Activated T-cell treated with anti-CD3 and anti-CD28 coated beads, Interleukin-2, amount 50 U/mL, for 24 hours (primary cell): ENCODE data around the gene ELMO1.

Source experiments
- DNase-seq: peaks from one replicate; pipeline ENCODE4 v3.0.0-alpha.2; 2020
- H3K27ac Mint-ChIP-seq: 2 replicates; pipeline ENCODE4 v1.8.0; 2020; ENCODE audit warnings: mild to moderate bottlenecking, mixed read lengths
- H3K27me3 Mint-ChIP-seq: 2 replicates; pipeline ENCODE4 v1.8.0; 2020; ENCODE audit warnings: mixed read lengths
- H3K36me3 Mint-ChIP-seq: 2 replicates; pipeline ENCODE4 v1.8.0; 2020; ENCODE audit warnings: low read depth, mixed read lengths
- H3K4me1 Mint-ChIP-seq: 2 replicates; pipeline ENCODE4 v1.8.0; 2020; ENCODE audit warnings: low read depth, mixed read lengths
- H3K4me3 Mint-ChIP-seq: 2 replicates; pipeline ENCODE4 v1.8.0; 2020; ENCODE audit warnings: mild to moderate bottlenecking, moderate library complexity, mixed read lengths
- H3K9me3 Mint-ChIP-seq: 2 replicates; pipeline ENCODE4 v1.8.0; 2020; ENCODE audit warnings: mixed read lengths

ELMO1 gene

DNA sequence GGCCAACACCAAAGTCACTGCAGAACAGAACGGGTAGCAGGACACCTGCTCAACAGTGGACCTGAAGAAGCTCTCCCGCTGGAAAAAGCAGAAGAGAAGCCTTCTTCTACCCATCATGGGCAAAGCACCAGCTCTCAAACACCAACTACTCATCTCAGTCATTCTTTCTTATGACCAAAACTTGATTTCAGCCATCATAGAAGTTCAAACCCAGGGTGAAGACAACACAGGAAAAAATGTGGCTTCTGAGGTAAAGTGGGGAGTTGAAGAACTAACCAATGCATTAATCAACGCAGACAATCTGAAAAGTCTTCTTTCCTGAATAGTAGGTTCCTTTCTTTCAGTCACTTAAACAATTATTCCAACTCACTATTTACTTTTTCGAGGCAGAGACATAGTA, 83.3 kb downstream of the ELMO1 start:
- peak overlapping the region; percentile 7 for H3K4me3 Mint-ChIP-seq
- peaks cover 20% of the 10 kb centered on the region for H3K36me3 Mint-ChIP-seq
- peaks cover 86% of the 10 kb centered on the region for H3K4me1 Mint-ChIP-seq
- no peak for DNase-seq
- no peaks in the 10 kb centered on the region for H3K27me3 Mint-ChIP-seq
- H3K27ac Mint-ChIP-seq = peak overlapping the region; percentile 97
- H3K9me3 Mint-ChIP-seq = peaks cover 8% of the 10 kb centered on the region

DNA sequence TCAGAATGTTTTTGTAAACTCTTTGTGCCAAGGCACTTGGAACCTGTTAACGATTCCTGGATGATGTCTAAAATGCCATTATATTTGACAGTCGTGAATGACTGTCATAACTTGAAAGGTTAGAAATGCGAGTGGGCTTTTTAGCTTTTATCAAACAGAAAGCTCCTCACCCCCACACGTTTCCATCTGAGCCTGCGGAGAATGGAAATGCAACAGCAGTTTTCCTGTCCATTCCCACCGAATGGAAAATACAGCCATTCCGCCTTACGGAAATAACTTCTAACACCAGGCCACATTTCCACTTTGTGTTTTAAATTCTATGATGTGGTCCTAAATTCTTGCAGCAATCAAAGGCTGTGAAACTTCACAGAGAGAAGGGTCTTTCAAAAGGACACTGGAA, 83.8 kb downstream of the ELMO1 start:
- peaks cover 16% of the 10 kb centered on the region for H3K36me3 Mint-ChIP-seq
- H3K27me3 Mint-ChIP-seq = no peaks in the 10 kb centered on the region
- DNase-seq = no peak
- H3K27ac Mint-ChIP-seq = peak overlapping the region; percentile 97
- H3K4me3 Mint-ChIP-seq = peak overlapping the region; percentile 7
- H3K4me1 Mint-ChIP-seq = peaks cover 86% of the 10 kb centered on the region
- peaks cover 8% of the 10 kb centered on the region for H3K9me3 Mint-ChIP-seq

DNA sequence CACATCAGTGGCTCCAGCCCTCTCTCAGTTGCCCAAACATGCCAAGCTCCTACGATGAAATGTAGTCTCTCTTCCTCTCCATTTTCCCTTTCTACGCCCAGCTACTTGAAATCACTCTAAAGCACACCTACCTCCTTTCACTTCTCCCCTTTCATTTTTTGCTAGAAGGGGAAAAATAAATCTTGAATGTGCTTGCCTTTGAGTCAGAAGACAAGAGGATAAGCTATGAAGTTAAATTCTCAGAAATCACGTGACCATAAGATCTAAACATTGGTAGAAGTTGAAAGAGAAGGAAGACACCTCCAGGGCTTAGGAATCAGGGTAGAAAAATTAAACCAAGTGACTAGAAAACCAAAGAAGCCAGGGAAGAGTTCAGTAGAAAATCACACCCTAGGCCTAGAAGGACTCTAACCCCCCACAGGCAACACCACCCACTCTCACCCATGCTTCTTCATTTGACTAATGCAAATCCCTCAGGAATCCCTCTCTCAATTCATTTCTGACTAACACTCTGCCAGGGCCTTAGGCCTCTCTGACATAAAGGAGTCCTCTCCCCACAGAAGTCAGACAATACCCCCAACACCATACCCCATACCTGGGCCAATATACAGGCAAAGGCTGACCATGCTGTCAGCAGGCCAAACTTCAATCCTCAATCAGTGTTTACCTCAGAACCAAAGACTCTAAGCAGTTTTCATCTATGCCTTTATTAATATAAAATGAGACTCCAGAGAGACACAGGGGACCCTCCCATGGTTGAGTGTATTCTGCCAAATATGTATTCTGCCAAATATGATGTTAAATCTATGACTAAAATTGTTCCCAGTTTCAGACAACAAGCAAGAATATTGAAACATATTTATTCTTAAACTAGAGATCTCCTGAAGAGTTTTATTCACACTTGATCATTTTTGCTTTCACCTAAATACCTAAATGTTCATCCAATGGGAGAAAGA, 84.8 kb downstream of the ELMO1 start:
- Mint-ChIP-seq H3K27me3 (no peaks in the 10 kb centered on the region), H3K36me3 (peaks cover 15% of the 10 kb centered on the region), H3K9me3 (peaks cover 8% of the 10 kb centered on the region), H3K4me1 (peaks cover 92% of the 10 kb centered on the region), H3K27ac (peak overlapping the region; percentile 97), H3K4me3 (peak overlapping the region; percentile 38)
- DNase-seq = no peak

DNA sequence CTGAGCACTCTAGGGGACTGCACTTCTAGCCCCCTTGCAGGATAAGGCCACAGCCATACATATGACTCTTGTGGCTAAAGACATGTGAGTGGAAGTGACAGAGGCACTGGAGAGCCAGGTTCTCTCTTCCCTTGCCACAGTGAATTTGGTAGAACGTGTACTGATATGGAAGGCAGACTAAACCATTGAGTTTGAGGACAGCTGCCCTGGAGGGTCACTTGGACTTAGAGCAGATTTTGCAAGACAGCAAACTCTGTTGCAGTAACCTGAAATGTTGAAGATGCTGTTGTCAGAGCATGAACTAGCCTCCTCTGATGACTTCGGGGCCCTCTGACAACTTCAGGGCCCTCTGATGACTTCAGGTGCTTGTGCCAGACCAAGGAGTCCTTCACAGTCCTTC, 85.9 kb downstream of the ELMO1 start:
- Mint-ChIP-seq H3K4me3 (peak overlapping the region; percentile 38), H3K9me3 (peaks cover 7% of the 10 kb centered on the region), H3K27ac (peak overlapping the region; percentile 97), H3K4me1 (peaks cover 92% of the 10 kb centered on the region), H3K36me3 (peaks cover 19% of the 10 kb centered on the region), H3K27me3 (no peaks in the 10 kb centered on the region)
- DNase-seq = no peak

DNA sequence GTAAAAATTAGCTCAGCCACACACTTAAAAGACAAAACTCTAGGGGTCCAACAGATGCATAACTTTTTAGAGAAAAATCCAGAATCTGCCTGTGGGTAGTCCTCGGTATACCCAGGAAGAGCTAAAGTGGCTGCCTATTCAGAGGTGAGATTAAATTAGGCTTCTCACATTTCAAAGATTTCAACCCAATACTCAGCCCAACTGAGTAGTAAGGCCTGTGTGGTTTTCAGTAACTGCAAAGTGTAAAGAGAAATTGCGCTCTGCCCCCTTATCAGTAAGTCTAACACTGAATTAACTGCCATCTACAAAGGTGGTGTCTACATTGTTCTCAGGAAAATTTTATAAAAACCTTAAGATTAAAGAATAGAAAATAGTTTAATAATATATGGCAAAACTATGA, 88.2 kb downstream of the ELMO1 start:
- no peak for DNase-seq
- H3K27me3 Mint-ChIP-seq = no peaks in the 10 kb centered on the region
- peak overlapping the region; percentile 94 for H3K27ac Mint-ChIP-seq
- peaks cover 91% of the 10 kb centered on the region for H3K4me1 Mint-ChIP-seq
- peak overlapping the region; percentile 60 for H3K4me3 Mint-ChIP-seq
- H3K36me3 Mint-ChIP-seq = peaks cover 18% of the 10 kb centered on the region
- peaks cover 6% of the 10 kb centered on the region for H3K9me3 Mint-ChIP-seq

DNA sequence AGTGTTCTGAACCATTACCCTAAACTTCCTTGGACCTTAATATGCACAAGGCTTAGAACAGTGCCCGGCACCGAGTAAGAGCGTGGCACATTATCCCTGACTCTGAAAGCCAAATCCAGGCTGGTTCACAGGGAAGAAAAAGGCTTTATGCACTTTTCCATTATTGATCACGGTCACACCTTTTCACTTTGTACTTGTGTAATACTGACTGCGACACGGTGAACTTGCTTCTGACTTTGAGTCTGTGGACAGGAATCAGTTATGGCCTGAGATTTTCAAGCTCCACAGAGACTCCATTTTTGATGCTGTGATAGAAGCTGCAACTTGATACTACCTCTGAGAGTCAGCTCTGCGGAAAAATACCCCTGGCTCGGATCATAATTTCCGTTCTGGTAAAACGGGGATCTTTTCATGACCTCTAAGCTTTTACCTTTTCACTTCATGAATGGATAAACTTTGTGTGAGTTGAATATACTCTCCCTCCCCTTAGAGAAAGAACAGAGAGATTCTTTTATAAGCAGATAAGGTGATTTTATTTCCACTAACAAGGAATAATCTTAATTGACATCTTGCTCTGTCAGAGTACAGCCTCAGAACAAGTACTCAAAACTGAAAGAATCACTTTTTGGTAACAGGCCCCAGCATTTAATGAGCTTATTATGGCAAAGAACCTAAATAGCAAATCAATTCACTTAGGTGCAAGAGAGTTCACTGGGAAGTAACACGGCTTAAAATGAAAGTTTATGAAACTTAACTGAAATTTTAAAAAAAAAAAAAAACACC, 88.8 kb downstream of the ELMO1 start:
- H3K9me3 Mint-ChIP-seq = peaks cover 6% of the 10 kb centered on the region
- peak overlapping the region; percentile 94 for H3K27ac Mint-ChIP-seq
- no peaks in the 10 kb centered on the region for H3K27me3 Mint-ChIP-seq
- H3K36me3 Mint-ChIP-seq = peaks cover 15% of the 10 kb centered on the region
- DNase-seq = no peak
- peak overlapping the region; percentile 60 for H3K4me3 Mint-ChIP-seq
- peaks cover 91% of the 10 kb centered on the region for H3K4me1 Mint-ChIP-seq

DNA sequence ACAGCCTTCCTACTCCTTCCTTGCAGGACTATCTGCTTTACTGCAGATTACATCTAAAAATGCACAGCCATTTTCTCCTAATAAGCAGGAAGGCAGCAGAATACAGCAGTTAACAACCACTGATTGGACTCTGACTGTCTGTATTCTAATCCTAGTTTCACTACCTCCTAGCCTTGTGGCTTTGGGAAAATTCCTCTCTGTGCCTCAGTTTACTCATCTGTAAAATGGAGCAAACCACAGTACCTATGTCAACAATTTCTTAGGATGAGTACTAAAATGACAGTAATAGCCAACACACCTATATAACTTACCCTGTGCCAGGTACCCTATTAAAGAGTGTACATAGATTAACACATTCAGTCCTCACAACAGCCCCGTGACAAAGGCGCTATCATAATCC, 89.5 kb downstream of the ELMO1 start:
- peak overlapping the region; percentile 94 for H3K27ac Mint-ChIP-seq
- DNase-seq = no peak
- H3K27me3 Mint-ChIP-seq = no peaks in the 10 kb centered on the region
- H3K9me3 Mint-ChIP-seq = peaks cover 6% of the 10 kb centered on the region
- H3K36me3 Mint-ChIP-seq = peaks cover 15% of the 10 kb centered on the region
- H3K4me1 Mint-ChIP-seq = peaks cover 91% of the 10 kb centered on the region
- H3K4me3 Mint-ChIP-seq = no peak overlapping the region

DNA sequence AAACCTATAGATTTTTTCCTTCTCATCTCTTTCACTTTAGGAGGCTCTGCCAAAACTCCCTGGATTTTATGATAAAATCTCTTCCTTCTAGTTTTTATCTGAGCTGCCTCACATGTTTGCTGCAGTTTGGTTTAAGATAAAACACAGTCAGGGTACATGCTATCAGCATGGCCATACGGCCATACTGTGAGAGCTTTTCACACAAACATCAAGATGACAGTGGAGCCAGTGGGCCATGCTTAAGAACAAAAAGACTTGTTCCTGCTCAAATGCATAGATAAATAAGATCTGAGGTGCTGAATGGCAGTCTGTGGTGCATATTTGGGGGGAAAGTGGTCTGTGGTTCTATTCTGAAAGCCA, 91.0 kb downstream of the ELMO1 start:
- Mint-ChIP-seq H3K9me3 (no peaks in the 10 kb centered on the region), H3K27ac (peak overlapping the region; percentile 75), H3K36me3 (peaks cover 16% of the 10 kb centered on the region), H3K27me3 (no peaks in the 10 kb centered on the region), H3K4me3 (no peak overlapping the region), H3K4me1 (peaks cover 91% of the 10 kb centered on the region)
- DNase-seq = no peak

DNA sequence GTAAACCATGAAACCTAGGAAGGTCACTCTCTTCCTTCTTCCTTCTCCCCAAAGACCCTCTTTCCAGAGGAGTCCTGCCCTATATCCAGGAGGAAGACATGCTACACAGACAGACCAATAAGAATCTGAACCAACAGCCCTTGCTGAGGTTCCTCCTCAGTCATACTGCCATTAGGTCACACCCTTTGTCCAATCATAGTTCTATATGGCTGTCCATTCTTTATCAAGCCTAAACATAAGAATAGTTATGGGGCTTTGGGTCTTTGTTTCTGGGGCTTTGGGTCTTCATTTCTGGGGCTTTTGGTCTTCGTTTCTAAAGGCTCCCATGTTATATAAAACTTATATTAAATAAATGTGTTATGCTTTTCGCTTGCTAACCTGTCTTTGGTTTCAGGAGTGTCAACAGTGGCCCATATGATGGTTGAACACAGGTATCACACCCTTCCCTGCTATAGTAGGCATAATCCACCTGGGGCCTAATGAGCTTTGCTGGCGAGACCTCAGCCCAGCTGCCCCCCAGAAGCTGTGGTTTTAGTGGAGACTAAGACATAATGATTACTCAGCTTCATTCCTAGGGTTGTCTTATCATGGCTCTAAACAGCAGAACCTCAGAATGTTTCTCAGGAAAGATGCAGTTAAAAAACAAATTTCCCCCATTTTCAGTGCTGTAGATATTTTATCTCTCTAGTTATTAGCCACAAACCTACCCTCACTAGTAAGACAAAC, 91.6 kb downstream of the ELMO1 start:
- Mint-ChIP-seq H3K27me3 (no peaks in the 10 kb centered on the region), H3K9me3 (no peaks in the 10 kb centered on the region), H3K36me3 (peaks cover 14% of the 10 kb centered on the region), H3K4me3 (no peak overlapping the region), H3K27ac (peak overlapping the region; percentile 75), H3K4me1 (peaks cover 91% of the 10 kb centered on the region)
- DNase-seq = no peak

DNA sequence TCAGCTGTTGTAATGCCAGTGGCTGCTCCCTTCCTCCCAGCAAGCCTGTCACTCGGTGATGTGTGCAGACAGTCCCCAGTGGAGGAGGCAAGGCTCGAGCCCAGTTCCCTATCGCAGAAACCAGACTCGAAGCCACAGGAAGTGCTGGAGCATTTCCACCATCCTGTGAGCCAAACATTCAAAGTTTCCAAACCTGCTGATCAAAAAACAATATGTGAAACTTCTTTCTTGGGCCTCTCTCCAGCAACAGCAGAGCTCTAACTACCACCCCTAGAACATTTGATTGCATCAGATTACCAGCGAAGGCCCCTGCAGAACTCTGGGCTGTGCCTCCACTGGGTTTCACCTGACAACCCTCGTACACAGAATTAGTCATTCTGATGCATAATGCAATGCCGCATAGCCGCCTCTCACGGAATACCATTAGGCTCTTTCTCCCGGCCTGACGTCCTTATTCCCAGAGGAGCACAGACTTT, 94.0 kb downstream of the ELMO1 start:
- no peaks in the 10 kb centered on the region for H3K27me3 Mint-ChIP-seq
- peak overlapping the region; percentile 98 for H3K27ac Mint-ChIP-seq
- peaks cover 19% of the 10 kb centered on the region for H3K36me3 Mint-ChIP-seq
- H3K4me1 Mint-ChIP-seq = peaks cover 96% of the 10 kb centered on the region
- DNase-seq = peak; percentile 69
- peak overlapping the region; percentile 87 for H3K4me3 Mint-ChIP-seq
- no peaks in the 10 kb centered on the region for H3K9me3 Mint-ChIP-seq

DNA sequence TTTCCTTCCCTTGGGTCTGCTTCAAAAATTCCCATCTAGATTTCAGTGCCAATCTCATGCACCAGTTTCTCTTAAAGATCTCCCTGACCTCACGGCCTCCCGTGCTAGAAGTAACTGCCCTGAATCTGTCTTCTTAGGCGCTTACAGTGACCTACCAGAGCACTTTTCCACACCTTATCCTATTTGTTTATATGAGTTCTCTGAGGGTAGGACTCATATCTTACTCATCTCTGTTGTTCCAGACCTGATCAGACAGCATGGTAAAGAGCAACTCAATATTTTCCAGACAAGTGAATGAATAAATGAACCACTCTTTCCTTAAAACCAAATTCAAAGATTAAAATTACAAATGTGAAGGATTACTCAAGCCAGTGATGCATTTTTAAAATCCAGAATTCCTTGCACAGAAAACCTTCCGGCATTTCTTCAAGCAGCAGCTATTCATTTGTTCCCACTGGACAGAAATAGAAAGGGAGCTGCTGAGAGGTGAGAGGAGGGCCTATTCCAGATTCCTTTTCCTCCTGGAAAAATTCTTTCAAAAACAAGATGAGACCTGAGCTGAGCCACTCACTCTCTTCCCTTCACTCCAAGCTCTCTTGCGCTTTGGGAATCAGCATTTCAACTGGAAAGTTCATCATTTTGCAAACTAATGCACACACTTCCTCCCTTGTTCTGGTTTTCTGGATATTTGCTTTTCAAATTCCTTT, 94.6 kb downstream of the ELMO1 start:
- Mint-ChIP-seq H3K4me3 (peak overlapping the region; percentile 87), H3K27me3 (no peaks in the 10 kb centered on the region), H3K27ac (peak overlapping the region; percentile 98), H3K9me3 (no peaks in the 10 kb centered on the region), H3K4me1 (peaks cover 93% of the 10 kb centered on the region), H3K36me3 (peaks cover 19% of the 10 kb centered on the region)
- DNase-seq = no peak

DNA sequence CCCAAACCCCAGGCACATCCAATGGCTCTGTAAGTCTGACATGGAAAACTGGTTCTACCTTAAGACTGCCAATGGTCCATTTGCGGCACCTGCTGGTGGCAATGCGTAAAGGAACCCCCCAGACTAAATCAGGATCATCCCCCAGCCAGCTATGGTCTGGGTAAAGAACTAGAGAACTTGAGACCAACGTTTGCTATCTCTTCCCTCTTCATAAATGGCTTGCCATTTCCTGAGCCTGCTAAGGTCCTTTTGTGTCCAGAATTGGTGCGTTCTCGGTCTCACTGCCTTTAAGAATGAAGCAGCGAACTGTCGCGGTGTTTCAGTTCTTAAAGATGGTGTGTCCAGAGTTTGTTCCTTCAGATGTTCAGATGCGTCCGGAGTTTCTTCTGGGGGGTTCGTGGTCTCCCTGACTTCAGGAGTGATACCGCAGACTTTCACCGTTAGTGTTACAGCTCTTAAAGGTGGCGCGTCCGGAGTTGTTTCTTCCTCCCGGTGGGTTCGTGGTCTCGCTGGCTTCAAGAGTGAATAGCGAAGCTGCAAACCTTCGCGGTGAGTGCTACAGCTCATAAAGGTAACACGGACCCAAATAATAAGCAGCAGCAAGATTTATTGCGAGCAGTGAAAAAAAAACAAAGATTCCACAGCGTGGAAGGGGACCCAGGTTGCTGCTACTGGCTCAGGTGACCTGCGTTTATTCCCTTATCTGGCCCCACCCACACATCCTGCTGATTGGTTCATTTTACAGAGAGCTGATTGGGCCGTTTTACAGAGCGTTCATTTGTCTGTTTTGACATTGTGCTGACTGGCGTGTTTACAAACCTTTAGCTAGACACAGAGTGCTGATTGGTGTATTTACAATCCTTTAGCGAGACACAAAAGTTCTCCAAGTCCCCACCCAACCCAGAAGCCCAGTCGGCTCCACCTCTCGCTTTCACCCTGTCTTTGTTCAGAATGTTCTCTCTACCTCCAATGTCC, 95.4 kb downstream of the ELMO1 start:
- Mint-ChIP-seq H3K27ac (peak overlapping the region; percentile 98), H3K36me3 (peaks cover 14% of the 10 kb centered on the region), H3K4me3 (peak overlapping the region; percentile 87), H3K27me3 (no peaks in the 10 kb centered on the region), H3K4me1 (peaks cover 92% of the 10 kb centered on the region), H3K9me3 (no peaks in the 10 kb centered on the region)
- DNase-seq = peak; percentile 74
